Hepatocyte (in vitro differentiated cells): Measurements from ENCODE around the gene IL17RD. TPM values are rescaled to one million over a fixed set of nuclear protein-coding genes. Genes with fewer than 3 reads are reported as not detected.

Source experiments
- DNase-seq: peaks from one replicate; pipeline ENCODE4 v3.0.0-alpha.2; 2016; ENCODE audit warnings: low spot score
- H2AFZ ChIP-seq: fragments of 200-600 bp; sonication (generic); 2 replicates; pipeline ENCODE4 v1.6.0; 2016; ENCODE audit warnings: antibody characterized with exemption, mild to moderate bottlenecking
- H3K27ac ChIP-seq: fragments of 200-600 bp; sonication (generic); 2 replicates; pipeline ENCODE4 v1.5.1; 2016; ENCODE audit warnings: mild to moderate bottlenecking
- H3K27me3 ChIP-seq: fragments of 200-600 bp; sonication (generic); 2 replicates; pipeline ENCODE4 v1.6.1; 2016
- H3K36me3 ChIP-seq: fragments of 200-600 bp; sonication (generic); replicated peaks from 2 replicates; pipeline ENCODE4 v1.5.1; 2016; ENCODE audit warnings: low read depth; ENCODE audit not compliant: insufficient read depth
- H3K4me1 ChIP-seq: fragments of 200-600 bp; sonication (generic); 2 replicates; pipeline ENCODE4 v1.5.1; 2016; ENCODE audit warnings: mild to moderate bottlenecking, moderate library complexity; ENCODE audit not compliant: insufficient read depth
- H3K4me2 ChIP-seq: fragments of 200-600 bp; sonication (generic); 2 replicates; pipeline ENCODE4 v1.6.0; 2016
- H3K4me3 ChIP-seq: fragments of 200-600 bp; sonication (generic); 2 replicates; pipeline ENCODE4 v1.5.1; 2016; ENCODE audit warnings: mild to moderate bottlenecking
- H3K79me2 ChIP-seq: fragments of 200-600 bp; sonication (generic); 2 replicates; pipeline ENCODE4 v1.6.0; 2017; ENCODE audit warnings: mild to moderate bottlenecking
- H3K9me2 ChIP-seq: fragments of 200-600 bp; sonication (generic); replicated peaks from 2 replicates; pipeline ENCODE4 v1.6.0; 2017; ENCODE audit warnings: mild to moderate bottlenecking; ENCODE audit not compliant: insufficient read depth
- H3K9me3 ChIP-seq: fragments of 200-600 bp; sonication (generic); 2 replicates; pipeline ENCODE4 v1.5.1; 2016; ENCODE audit warnings: low read depth, mild to moderate bottlenecking
- H4K20me1 ChIP-seq: fragments of 200-600 bp; sonication (generic); 2 replicates; pipeline ENCODE4 v1.6.0; 2016; ENCODE audit warnings: mild to moderate bottlenecking; ENCODE audit not compliant: insufficient read depth, poor library complexity, severe bottlenecking
- CTCF ChIP-seq: fragments of 200-600 bp; sonication (generic); IDR thresholded peaks from 2 replicates; pipeline ENCODE4 v1.5.1; 2016; ENCODE audit warnings: antibody characterized with exemption, mild to moderate bottlenecking; ENCODE audit not compliant: poor library complexity
- EZH2 ChIP-seq: fragments of 200-600 bp; sonication (generic); IDR thresholded peaks from 2 replicates; pipeline ENCODE4 v1.6.1; 2016; ENCODE audit warnings: antibody characterized with exemption, mild to moderate bottlenecking, borderline replicate concordance
- EZH2phosphoT487 ChIP-seq: fragments of 200-600 bp; sonication (generic); IDR thresholded peaks from one replicate; pipeline ENCODE4 v1.6.1; 2018; ENCODE audit warnings: antibody characterized with exemption, mild to moderate bottlenecking, low read depth, moderate library complexity; ENCODE audit not compliant: unreplicated experiment, severe bottlenecking
- WGBS: methylation state at CpG from one replicate; pipeline ENCODE4 v1.1.6; 2016; ENCODE audit warnings: low lambda C conversion rate; ENCODE audit errors: missing lambda C conversion rate; 5-methylcytosine and 5-hydroxymethylcytosine counted together
- polyA plus RNA-seq: library from polyadenylated mRNA; unstranded; fragments of >200 nt; fragmentation: Nextera tagmentation; extraction: Ambion mirVana; gene quantifications from 2 replicates; pipeline ENCODE4 v1.2.1, GENCODE V29; 2016
- total RNA-seq: library from RNA; depleted of rRNA; stranded (reverse); fragments of >200 nt; gene quantifications from 2 replicates; pipeline ENCODE4 v1.2.3, GENCODE V29; 2014

The IL17RD gene
- total and polyA plus RNA-seq, 2 experiments from 2014 or later: 1.7 to 6.2 TPM

GRCh38 chr3:57179580-57180410 lies 14.6 kb upstream of the IL17RD start:
- H3K4me2 ChIP-seq: no peak overlapping the region
- H4K20me1 ChIP-seq: no peaks in the 10 kb centered on the region
- no peaks in the 10 kb centered on the region for H3K9me3 ChIP-seq
- H3K36me3 ChIP-seq: no peaks in the 10 kb centered on the region
- H3K4me1 ChIP-seq: no peaks in the 10 kb centered on the region
- H3K4me3 ChIP-seq: no peak overlapping the region
- TF ChIP-seq EZH2: no peak
- TF ChIP-seq EZH2phosphoT487: no peak
- TF ChIP-seq CTCF: peak; percentile 46
- H2AFZ ChIP-seq: no peak overlapping the region
- H3K79me2 ChIP-seq: no peaks in the 10 kb centered on the region
- H3K27ac ChIP-seq: no peak overlapping the region
- no peaks in the 10 kb centered on the region for H3K9me2 ChIP-seq
- H3K27me3 ChIP-seq: no peaks in the 10 kb centered on the region
- peak; percentile 34 for DNase-seq
- 82% methylated on average over 5 of the region's 5 CpGs for WGBS

- H3K4me1 ChIP-seq: no peaks in the 10 kb centered on the region
- no peak overlapping the region for H3K27ac ChIP-seq
- H3K4me2 ChIP-seq: no peak overlapping the region
- H3K79me2 ChIP-seq: no peaks in the 10 kb centered on the region
- TF ChIP-seq EZH2 (no peak), EZH2phosphoT487 (no peak), CTCF (no peak)
- no peak overlapping the region for H2AFZ ChIP-seq
- no peaks in the 10 kb centered on the region for H4K20me1 ChIP-seq
- H3K9me3 ChIP-seq: no peaks in the 10 kb centered on the region
- no peak overlapping the region for H3K4me3 ChIP-seq
- H3K27me3 ChIP-seq: no peaks in the 10 kb centered on the region
- no peak for DNase-seq
- no peaks in the 10 kb centered on the region for H3K36me3 ChIP-seq
- no peaks in the 10 kb centered on the region for H3K9me2 ChIP-seq
- 95% methylated on average over 1 of the region's 1 CpG for WGBS
These were observed 10.9 kb upstream of the IL17RD start for GRCh38 chr3:57176045-57176444.

- WGBS: 78% methylated on average over 2 of the region's 2 CpGs
- Histone ChIP-seq H3K9me3 (no peaks in the 10 kb centered on the region), H3K79me2 (no peaks in the 10 kb centered on the region), H2AFZ (no peak overlapping the region), H3K9me2 (no peaks in the 10 kb centered on the region), H3K27me3 (no peaks in the 10 kb centered on the region), H4K20me1 (no peaks in the 10 kb centered on the region), H3K4me2 (no peak overlapping the region), H3K27ac (no peak overlapping the region), H3K4me3 (no peak overlapping the region), H3K36me3 (no peaks in the 10 kb centered on the region), H3K4me1 (no peaks in the 10 kb centered on the region)
- DNase-seq: no peak
- TF ChIP-seq EZH2phosphoT487 (no peak), EZH2 (no peak), CTCF (no peak)
These were observed 8.5 kb upstream of the IL17RD start for GRCh38 chr3:57173687-57174086.
